Keratinocyte (primary cell): Measurements from ENCODE around the gene SPEF1. TPM values are rescaled to one million over a fixed set of nuclear protein-coding genes. Genes with fewer than 3 reads are reported as not detected.

Experiments used
- DNase-seq: peaks from one replicate; pipeline ENCODE4 v3.0.0-alpha.2; 2011; ENCODE audit warnings: low read depth, missing footprints, low spot score
- FAIRE-seq: peaks from 2 replicates; lab custom pipeline; 2011; peaks lifted over from hg19 to GRCh38; lab: Jason Lieb, UNC
- H2AFZ ChIP-seq: 2 replicates; pipeline ENCODE4 v1.6.0; 2012; ENCODE audit warnings: low read length, control low read depth, inconsistent platforms; ENCODE audit not compliant: control insufficient read depth
- H3K27ac ChIP-seq: 2 replicates; pipeline ENCODE4 v1.5.1; 2011; ENCODE audit warnings: low read length; ENCODE audit not compliant: control insufficient read depth, insufficient read depth
- H3K27me3 ChIP-seq: 3 replicates; pipeline ENCODE4 v1.6.0; 2011; ENCODE audit warnings: low read length; ENCODE audit not compliant: control insufficient read depth, insufficient read depth; ENCODE audit errors: extremely low read depth
- H3K36me3 ChIP-seq, 2 experiments: 2 replicates in 1 of 2; 3 replicates in 1 of 2; pipeline ENCODE4 v1.5.1; 2011; ENCODE audit warnings: low read length in 2 of 2, mild to moderate bottlenecking in 1 of 2; ENCODE audit not compliant: control insufficient read depth in 2 of 2, insufficient read depth in 2 of 2; ENCODE audit errors: extremely low read depth in 1 of 2
- H3K4me1 ChIP-seq: 3 replicates; pipeline ENCODE4 v1.5.1; 2011; ENCODE audit warnings: low read length; ENCODE audit not compliant: control insufficient read depth, insufficient read depth; ENCODE audit errors: extremely low read depth
- H3K4me2 ChIP-seq: 3 replicates; pipeline ENCODE4 v1.6.0; 2011; ENCODE audit warnings: low read depth, low read length; ENCODE audit not compliant: control insufficient read depth, insufficient read depth; ENCODE audit errors: extremely low read depth
- H3K4me3 ChIP-seq, 3 experiments: fragments of 200-600 bp in 1 of 3; sonication (generic) in 1 of 3; 2 replicates in 2 of 3; 3 replicates in 1 of 3; pipeline ENCODE4 v1.5.1; 2011 to 2016; ENCODE audit warnings: low read length in 3 of 3, mild to moderate bottlenecking in 3 of 3, control low read depth in 2 of 3, inconsistent platforms in 1 of 3, low read depth in 1 of 3, mixed read lengths in 1 of 3, mixed run types in 1 of 3, moderate library complexity in 1 of 3; ENCODE audit not compliant: control insufficient read depth in 2 of 3, insufficient read depth in 2 of 3; ENCODE audit errors: extremely low read depth in 1 of 3
- H3K79me2 ChIP-seq: 2 replicates; pipeline ENCODE4 v1.6.0; 2012; ENCODE audit warnings: low read length; ENCODE audit not compliant: control insufficient read depth, insufficient read depth
- H3K9ac ChIP-seq: 3 replicates; pipeline ENCODE4 v1.6.0; 2011; ENCODE audit warnings: low read length; ENCODE audit not compliant: control insufficient read depth, insufficient read depth; ENCODE audit errors: extremely low read depth
- H3K9me1 ChIP-seq: 3 replicates; pipeline ENCODE4 v1.6.0; 2011; ENCODE audit warnings: low read length; ENCODE audit not compliant: control insufficient read depth, insufficient read depth; ENCODE audit errors: extremely low read depth
- H3K9me3 ChIP-seq: 2 replicates; pipeline ENCODE4 v1.5.1; 2012; ENCODE audit warnings: low read depth, low read length; ENCODE audit not compliant: control insufficient read depth
- H4K20me1 ChIP-seq: 3 replicates; pipeline ENCODE4 v1.6.0; 2011; ENCODE audit warnings: low read length; ENCODE audit not compliant: control insufficient read depth, insufficient read depth; ENCODE audit errors: extremely low read depth
- CTCF ChIP-seq, 3 experiments: IDR thresholded peaks in 1 of 3; conservative IDR thresholded peaks in 1 of 3; optimal IDR thresholded peaks in 1 of 3; 2 replicates in 2 of 3; 3 replicates in 1 of 3; pipeline versions ENCODE3 to v1.5.1; 2011; ENCODE audit warnings: low read length in 3 of 3, mild to moderate bottlenecking in 3 of 3, moderate library complexity in 2 of 3, control low read depth in 1 of 3, inconsistent platforms in 1 of 3; ENCODE audit not compliant: insufficient read depth in 2 of 3; ENCODE audit errors: extremely low read depth in 1 of 3
- EZH2 ChIP-seq: IDR thresholded peaks from one replicate; pipeline ENCODE4 v1.6.1; 2012; ENCODE audit warnings: inconsistent platforms, mild to moderate bottlenecking, low read length, moderate library complexity
- dilution Hi-C: fragments of 300-500 bp; cut with MboI; formaldehyde crosslinking; loops from one replicate; pipeline ENCODE4 v1.7.0; 2020; ENCODE audit warnings: low sequenced_read_pairs; ENCODE audit not compliant: extremely low pct_ligation_motif_present
- polyA plus RNA-seq, 5 experiments: library from polyadenylated mRNA; depleted of rRNA in 3 of 5; stranded (reverse) in 3 of 5; stranded (forward) in 1 of 5; unstranded in 1 of 5; fragments of >200 nt; gene quantifications; 1 replicate in 1 of 5; 2 replicates in 3 of 5; 3 replicates in 1 of 5; pipeline versions ENCODE4 v1.2.1 to v1.2.3, GENCODE V29; 2011 to 2012; ENCODE audit warnings: missing spikeins in 2 of 5, low read depth in 1 of 5, low replicate concordance in 1 of 5

SPEF1 gene
- polyA plus RNA-seq, 1 donor (not counting 4 experiments of a cell fraction or from before 2014, with no cell fraction given): 0.07 TPM

GRCh38 chr20:3732327-3733118 lies 48.7 kb downstream of the SPEF1 start, which contains the start of gene HSPA12B:
HSPA12B (plus strand) TSS chr20:3732685; CDS start chr20:3738675, 5,990 bp downstream.
- Histone ChIP-seq H2AFZ (no peak within 1 kb of the TSS), H3K4me3 (no peak within 1 kb of the TSS), H4K20me1 (no peaks in the 10 kb centered on the region), H3K27ac (no peak within 1 kb of the TSS), H3K9ac (no peak within 1 kb of the TSS), H3K36me3 (no peaks in the 10 kb centered on the region), H3K79me2 (no peaks in the 10 kb centered on the region), H3K4me2 (no peak within 1 kb of the TSS), H3K27me3 (peaks cover 14% of the 10 kb centered on the region), H3K4me1 (peaks cover 16% of the 10 kb centered on the region), H3K9me3 (no peaks in the 10 kb centered on the region), H3K9me1 (no peaks in the 10 kb centered on the region)
- dilution Hi-C loops: no loop called here
- no peak for TF ChIP-seq CTCF (optimal IDR thresholded peaks at IDR 0.05 in 1 of 3, IDR thresholded peaks at IDR 0.05 in 1 of 3, conservative IDR thresholded peaks at IDR 0.05 in 1 of 3; ENCODE audit: extremely low read depth in 1 of 3, insufficient read depth in 2 of 3, low read length in 3 of 3)
- TF ChIP-seq EZH2: peak; percentile 63
- FAIRE-seq (no peak), DNase-seq (no peak)

- FAIRE-seq (no peak), DNase-seq (no peak)
- no peak overlapping the region for H3K9ac ChIP-seq
- no peak overlapping the region for H3K4me2 ChIP-seq
- H3K4me3 ChIP-seq: no peak overlapping the region
- no peaks in the 10 kb centered on the region for H3K79me2 ChIP-seq
- TF ChIP-seq EZH2 (peak; percentile 15), CTCF (optimal IDR thresholded peaks at IDR 0.05 in 1 of 3, IDR thresholded peaks at IDR 0.05 in 1 of 3, conservative IDR thresholded peaks at IDR 0.05 in 1 of 3; ENCODE audit: extremely low read depth in 1 of 3, insufficient read depth in 2 of 3, low read length in 3 of 3) (no peak)
- H3K9me3 ChIP-seq: no peaks in the 10 kb centered on the region
- H3K36me3 ChIP-seq: no peaks in the 10 kb centered on the region
- peaks cover 14% of the 10 kb centered on the region for H3K27me3 ChIP-seq
- no peak overlapping the region for H2AFZ ChIP-seq
- H3K9me1 ChIP-seq: no peaks in the 10 kb centered on the region
- no peaks in the 10 kb centered on the region for H4K20me1 ChIP-seq
- peaks cover 21% of the 10 kb centered on the region for H3K4me1 ChIP-seq
- dilution Hi-C loops: no loop called here
- H3K27ac ChIP-seq: no peak overlapping the region
Measured at GRCh38 chr20:3731944-3732326, 49.3 kb downstream of the SPEF1 start.
